Endometrial microvascular endothelial cells (primary cell): ENCODE results near the gene NR6A1. TPM values are rescaled to one million over a fixed set of nuclear protein-coding genes. Genes with fewer than 3 reads are reported as not detected.

Experiments used
- in situ Hi-C: cut with HindIII; loops from 2 replicates; pipeline ENCODE4 v1.10.0; 2017; ENCODE audit warnings: low sequenced_read_pairs, low pct_unique_long_range_greater_than_20kb; ENCODE audit errors: inconsistent ontology term
- total RNA-seq: library from RNA; depleted of rRNA; stranded (reverse); fragments of >200 nt; gene quantifications from one replicate; pipeline ENCODE4 v1.2.3, GENCODE V29; 2015; ENCODE audit errors: inconsistent ontology term

The NR6A1 gene
- total RNA-seq, 1 donor from 2014 or later: 0.19 TPM

DNA sequence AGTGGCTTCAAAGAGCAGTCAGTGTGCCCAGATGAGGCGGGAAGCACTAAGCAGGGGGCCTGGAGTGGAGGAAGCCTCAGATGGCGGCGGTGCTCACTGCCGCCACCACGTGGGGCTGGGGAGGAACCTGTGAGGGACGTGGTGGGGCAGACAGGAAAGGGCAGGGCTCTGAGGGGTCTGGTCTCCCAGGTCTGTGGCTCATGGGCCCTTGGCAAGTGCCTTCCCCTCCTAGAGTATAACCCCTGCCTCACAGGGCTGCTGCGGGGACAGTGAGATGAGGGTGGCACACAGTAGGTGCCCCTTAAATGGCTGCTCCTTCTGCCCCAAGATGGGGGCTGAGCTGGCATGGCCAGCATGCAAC, 290.5 kb downstream of the NR6A1 start:
- in situ Hi-C loops: no loop called here

DNA sequence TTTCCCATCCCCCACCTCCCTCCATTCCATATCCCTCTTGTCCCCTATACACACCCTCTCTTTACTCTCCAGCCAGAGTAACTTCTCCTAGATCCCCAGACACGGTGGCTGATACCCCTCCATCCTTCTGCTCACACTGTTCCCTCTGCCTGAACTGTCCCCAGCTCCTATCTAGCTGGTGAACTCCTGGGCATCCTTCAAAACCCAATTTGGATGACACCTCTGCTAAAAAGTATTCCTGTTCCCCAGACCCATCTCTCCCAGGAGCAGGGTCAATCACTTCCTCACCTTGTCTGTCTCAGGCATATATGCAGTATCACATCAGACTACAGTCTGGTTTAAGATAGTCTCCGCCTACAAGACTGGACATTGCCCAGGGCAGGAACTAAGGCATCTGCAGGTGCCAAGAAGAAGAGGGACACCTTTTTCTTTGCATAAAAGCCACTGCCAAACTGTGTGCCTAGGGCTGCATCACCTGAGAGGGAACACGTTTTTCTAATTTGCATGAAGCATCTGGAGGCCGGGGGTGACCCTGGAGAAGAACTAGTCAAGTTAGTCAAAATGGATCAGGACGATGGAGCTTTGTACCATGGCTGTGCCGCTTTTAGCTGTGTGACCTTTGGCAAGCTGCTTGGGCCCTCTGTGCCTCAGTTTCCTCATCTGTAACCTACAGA, 291.0 kb downstream of the NR6A1 start:
- in situ Hi-C loops: no loop called here

DNA sequence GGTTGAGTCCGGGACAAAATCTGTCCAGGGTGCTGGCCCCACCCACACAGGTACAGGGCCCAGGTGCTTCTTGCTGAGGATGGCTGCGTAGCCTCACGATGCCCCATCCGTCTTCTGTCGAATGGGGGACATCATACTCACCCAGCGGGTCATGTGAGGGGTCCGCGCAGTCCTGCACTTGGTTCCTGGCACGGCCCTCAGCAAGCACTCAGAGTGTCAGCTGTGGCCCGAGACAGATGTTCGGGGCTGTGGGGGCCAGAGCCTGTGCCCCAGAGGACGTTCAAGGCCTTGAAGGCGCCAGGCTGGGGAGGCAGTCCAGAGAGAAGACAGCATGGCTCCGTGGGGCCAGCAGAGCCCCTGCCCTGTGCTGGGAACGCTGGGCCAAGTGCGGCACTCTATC, 291.7 kb downstream of the NR6A1 start:
- in situ Hi-C loops: no loop called here

DNA sequence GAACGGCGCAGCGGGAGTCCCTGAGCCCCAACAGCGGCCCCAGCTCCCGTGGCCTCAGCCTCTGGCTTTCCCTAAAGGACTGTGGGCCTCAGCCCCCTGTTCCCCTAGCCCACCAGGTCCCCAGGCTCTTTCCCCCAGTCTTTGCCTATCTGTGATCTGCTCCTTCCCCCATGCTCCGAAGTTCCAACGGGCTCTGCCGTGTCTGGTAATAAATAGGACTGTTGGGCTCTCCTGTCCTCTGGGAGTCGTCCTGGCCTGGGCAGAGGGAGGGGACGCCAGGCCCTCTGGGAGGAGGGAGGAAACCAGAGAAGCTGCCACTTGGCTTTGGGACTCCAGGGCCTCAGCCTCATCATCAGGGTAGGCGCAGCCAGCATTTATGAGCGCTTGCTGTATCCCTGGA, 292.8 kb downstream of the NR6A1 start:
- in situ Hi-C loops: no loop called here

DNA sequence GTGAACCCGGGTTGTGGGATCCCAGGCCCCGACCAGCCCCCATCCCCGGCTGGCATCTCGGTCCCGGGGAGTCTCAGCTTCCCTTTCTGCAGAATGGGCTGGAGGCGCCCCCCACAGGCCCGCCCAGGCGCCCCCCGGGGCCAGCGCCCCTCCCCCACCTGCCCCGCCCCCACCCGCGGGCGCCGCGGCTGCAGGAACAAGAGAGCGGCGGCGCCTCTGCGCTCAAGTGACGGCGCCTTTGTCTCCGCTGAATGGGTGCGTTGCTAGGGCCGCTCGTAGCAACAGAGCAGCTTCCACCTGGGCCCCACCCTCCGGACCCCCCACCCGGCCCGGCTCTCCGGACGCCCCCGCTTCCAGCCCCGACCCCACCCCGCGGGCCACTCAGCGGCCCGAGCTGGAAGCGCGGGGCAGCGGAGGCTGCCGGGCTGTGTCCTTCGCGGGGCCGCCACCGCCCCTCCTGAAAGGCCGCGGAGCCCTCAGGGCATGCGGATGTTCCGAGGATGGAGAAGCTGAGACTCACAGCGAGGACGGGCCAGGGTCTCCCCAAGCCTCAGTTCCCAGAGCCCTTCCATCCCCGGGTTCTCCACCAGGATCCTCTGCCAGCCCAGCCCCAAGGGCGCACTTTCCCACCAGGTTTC, 293.3 kb downstream of the NR6A1 start:
- in situ Hi-C loops: no loop called here

DNA sequence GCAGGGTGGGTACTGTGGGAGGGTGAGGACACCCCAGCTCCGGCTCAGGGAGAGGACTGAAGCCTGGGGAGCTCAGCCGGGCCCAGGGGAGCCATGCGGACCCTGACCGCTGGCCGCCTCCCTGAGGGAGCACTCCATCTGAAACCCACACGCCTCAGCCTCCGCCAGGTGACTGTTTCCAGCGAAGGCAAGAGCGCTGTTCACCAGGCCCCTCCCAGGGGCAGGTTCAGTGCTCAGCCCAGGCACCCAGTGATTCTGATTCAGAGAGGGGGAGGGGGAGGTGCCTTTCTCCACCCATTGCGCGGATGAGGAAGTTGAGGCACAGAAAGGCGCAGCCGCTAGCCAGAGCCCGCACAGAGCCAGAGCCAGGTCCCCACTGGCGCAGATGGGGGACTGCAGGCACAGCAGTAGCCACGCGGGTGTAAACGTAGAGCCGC, 293.9 kb downstream of the NR6A1 start:
- in situ Hi-C loops: no loop called here

DNA sequence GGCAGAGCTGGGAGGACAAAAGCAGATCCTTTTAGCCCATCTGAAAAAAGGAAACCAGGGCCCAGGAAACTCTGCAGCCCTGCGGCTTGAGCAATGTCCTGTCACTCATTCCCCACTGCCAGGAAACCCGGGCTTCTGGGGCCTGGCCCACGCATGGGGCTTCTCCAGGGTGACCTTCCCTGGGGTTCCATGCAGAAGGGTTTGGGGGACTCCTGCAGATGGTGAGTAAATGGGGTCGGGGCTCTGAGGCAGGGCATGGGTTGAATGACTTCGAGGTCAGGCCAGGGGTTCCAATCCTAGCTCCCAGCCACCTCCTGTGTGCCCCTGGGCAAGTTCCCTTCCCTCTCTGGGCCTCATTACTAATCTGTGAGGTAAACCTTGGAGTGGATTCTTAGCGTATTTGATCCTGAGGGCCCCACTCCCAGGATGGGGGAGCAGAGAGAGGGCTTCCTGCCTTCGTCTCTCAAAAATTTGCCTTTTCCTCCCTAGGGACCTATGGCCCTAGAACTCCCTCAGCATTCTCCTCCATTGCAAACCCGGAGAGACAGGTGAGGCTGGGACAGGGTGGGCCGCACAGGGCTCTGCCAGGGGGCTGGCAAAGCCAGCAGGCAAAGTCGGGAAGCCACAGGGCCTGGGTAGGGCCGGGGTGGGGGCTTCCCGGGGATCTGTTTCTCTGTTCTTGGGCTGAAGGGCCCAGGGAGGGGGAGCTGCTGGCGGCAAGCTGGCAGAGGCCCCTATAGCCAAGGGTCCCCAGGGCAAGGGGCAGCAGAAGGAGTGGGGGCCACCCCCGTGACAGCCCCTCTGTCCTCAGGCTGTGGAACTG, 295.0 kb downstream of the NR6A1 start:
- in situ Hi-C loops: no loop called here

DNA sequence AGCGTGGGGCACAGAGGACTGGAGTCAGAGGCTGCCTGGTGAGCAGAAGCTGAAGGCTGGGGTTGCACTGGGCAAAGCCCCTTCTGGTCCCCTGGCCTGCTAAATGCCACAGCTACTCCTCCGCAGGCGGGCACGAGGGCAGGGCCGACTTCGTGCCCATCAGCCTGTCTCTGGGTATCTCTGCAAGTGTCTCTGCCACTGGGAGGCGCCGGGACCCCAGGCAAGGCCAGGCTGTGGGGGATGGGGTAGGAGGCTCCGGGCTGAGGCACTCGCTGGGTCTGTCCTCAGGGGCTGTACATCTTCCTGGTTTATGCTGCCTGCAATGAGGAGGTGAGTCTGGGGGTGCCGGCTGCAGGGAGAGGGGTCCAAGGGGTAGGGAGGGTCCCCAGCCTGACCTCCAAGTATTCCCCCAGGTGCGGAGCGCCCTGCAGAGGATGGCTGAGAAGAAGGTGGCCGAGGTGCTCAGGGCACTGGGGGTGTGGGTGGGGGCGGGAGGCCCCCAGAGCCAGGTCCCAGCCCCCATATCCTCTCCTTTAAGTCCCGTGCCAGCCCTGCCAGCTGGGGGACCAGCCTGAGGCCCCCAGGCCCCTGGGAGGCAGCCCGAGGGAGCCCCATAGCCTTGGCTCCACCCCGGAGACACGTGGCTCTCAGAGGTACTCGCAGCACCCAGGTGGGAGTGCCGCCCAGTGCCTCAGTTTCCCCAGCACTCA, 295.8 kb downstream of the NR6A1 start:
- in situ Hi-C loops: no loop called here

DNA sequence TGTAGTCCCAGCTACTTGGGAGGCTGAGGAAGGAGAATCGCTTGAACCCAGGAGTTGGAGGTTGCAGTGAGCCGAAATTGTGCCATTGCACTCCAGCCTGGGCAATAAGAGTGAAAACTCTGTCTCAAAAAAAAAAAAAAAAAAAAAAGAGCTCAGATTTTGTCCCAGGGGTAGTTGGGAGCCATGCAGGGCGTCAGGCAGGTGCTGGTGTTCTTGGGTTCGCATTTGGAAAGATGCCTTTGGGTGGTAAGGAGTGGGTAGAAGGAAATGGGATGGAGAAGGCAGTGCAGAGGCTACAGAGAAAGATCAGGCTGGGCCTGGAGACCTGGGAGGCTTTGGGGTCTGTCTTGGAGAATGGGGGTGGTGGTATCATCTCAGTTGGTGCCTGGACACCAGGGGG, 297.0 kb downstream of the NR6A1 start:
- in situ Hi-C loops: no loop called here

DNA sequence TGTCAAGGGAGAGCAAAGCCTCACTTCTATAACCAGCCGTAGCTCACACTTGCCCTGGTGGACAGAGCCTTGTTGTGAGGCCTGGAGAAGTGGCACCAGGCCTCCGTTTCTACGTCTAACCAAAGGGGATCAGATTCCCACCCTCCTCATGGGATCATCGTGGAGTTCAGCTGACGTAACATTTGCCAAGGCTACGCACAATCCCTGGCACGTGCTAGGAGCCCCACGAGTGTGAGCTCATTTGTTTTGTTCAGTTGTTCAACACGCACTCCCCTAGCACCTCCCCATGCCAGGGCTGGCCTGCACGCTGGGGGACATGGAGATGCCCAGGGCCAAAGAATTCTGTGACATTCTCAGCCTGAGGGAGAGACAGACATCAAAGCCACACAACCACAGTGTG, 297.8 kb downstream of the NR6A1 start:
- in situ Hi-C loops: no loop called here

DNA sequence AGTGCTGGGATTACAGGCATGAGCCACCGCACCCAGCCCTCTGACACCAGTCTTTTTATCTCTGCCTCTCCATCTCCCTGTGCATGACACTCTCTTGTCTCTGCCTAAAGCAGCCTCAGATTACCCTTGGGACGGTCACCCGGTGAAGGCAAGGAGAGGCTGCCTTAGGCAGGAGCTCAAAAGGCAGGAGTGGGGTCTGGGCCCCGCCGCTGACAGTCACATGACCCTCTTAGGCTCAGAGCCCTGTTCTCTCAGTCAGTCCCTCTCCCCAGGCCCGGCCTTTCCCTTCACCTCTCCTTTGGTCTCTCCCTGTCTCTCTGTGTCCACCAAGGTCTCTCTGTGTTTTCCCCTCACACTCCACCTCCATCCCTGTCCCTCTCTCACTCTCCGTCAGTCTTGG, 298.3 kb downstream of the NR6A1 start:
- in situ Hi-C loops: no loop called here

DNA sequence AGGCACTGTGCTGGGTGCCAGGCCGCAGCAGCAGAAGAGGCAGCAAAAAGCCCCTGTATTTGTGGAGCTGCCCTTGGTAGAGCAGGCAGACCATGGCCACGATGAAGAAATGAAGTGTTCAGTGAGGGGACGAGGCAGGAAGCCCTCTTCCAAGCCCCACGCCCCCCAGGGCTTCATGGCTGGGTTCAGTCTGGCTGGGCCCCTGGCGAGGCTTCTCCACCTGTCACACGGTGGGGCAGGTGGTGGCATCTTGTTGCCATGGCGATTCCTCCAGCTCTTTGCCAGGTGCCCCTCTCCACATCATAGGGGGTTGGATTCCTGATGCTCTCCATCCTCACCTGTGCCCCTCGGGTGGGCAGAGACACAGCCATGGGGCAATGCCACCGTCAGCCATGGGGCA, 299.4 kb downstream of the NR6A1 start:
- in situ Hi-C loops: no loop called here

DNA sequence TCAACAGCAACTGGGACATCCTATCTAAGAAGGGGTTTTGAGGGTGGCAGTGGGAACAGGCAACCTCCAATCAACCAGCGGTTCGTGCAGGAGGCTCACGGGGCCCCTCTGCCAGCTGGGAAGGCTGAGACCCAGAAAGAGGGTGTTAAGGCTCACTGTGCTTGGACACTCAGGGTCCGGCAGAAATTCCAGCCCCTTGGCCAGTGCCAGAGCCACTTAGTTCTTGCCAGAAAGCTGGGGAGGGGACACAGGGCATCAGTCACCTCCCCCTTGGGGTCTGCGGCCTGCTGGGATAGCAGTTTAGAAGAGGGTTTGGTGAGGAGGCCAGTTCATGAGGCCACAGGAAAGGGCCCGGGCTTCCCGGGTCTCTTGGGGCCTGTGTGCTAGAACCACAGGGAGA, 300.4 kb downstream of the NR6A1 start:
- in situ Hi-C loops: no loop called here

DNA sequence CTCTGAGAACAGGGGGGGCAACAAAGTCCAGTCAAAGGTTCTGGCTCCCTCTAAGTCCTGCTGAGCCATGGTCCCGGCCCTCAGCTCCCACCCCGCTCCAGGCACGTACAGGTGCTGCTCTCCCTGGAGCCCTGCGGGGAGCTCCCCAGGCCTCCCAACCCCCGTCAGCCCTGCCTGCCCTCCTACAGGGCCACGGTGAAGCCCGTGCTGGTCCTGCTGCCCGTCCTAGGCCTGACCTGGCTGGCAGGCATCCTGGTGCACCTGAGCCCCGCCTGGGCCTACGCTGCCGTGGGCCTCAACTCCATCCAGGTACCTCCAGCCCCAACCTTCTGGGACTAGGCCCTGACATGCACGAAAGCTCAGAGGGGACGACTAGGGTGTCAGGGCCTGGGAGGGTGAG, 300.8 kb downstream of the NR6A1 start:
- in situ Hi-C loops: no loop called here

DNA sequence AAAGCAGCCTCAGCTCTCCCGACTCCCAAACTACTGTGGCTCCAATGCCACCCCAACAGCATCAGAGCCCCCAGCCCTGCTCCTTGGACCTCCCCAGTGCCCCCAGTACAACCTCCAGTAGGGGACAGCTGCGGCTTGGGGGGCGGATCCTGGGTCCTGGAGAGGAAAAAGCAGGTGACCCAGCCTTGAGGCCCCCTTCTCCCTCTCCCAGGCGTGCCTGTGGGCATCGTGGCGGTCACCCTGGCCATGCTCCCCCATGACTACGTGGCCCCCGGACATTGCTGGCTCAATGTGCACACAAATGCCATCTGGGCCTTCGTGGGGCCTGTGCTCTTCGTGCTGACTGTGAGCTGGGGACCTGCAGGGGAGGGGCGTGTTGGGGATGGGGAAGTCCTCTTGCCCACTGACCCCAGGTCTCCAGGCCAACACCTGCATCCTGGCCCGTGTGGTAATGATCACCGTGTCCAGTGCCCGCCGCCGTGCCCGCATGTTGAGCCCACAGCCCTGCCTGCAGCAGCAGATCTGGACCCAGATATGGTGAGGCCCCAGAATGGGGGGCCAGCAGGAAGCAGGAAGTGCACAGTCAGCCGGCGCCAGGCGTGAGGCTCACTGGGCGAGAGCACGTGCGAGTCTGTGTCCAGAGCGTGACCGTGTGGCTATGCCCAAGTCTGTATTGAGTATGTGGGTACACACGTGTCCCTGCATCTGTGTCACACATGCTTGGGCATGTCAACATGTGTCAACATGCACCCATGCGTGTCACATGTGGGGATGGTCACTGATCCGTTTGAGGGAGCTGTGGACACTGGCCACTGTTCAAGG, 301.9 kb downstream of the NR6A1 start:
- in situ Hi-C loops: no loop called here

DNA sequence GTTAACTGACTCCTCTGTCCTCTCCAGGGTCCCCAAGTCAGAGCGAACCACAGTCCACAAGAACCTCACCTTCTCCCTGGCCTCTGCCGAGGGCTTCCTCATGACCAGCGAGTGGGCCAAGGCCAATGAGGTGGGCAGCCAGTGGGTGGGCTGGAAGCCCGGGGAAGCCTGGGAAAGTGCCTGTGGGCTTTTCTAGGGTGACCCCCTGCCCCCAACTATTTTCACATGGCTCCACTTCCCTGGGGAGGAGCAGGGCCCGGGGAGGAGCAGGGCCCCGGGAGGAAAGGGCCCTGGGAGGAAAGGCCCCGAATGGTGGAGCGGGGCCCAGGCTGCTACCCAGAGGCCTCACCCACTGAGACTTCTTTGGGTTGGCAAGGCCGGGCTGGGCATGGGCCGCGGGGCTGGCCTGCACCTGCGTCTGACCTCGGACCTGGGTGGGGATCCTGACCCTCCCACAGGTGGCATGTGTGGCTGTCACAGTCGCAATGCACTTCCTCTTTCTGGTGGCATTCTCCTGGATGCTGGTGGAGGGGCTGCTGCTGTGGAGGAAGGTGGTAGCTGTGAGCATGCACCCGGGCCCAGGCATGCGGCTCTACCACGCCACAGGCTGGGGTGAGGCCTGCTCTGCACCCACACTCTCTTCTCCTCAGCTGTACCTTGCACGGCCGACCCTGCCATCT, 302.9 kb downstream of the NR6A1 start:
- in situ Hi-C loops: no loop called here

DNA sequence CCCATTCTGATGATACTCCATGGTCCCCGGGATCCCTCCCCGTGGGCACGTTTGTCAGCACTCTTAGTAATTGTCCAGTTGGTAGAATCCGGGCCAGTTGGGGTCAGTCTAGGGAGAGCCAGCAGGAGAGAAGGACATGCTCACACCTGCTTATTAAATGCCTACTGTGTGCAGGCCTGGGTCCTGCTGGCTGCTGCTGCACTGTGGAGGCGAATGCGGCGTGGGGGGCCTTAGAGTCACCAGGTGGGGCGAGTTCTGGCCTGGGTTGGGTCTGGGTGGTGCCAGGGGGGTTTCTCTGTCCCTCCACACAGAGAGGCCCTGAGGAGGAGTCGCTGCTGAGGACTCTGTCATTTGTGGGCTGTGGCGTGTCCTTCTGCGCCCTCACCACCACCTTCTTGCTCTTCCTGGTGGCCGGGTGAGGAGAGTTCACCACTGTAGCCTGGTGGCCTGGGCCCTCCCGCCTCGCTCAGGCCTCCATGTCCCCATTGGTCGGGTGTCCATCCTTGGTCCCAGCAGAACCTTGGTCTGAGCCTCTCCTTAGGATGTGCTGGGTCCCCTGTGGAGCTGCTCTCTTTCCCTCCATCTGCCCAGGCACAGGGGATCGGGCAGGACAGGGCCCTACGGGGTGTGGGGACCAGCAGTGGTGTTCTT, 303.6 kb downstream of the NR6A1 start:
- in situ Hi-C loops: no loop called here
